Small intestine (tissue), 7 donors: Measurements from ENCODE around the gene PLA2G4A. TPM values are rescaled to one million over a fixed set of nuclear protein-coding genes. Genes with fewer than 3 reads are reported as not detected.

ENCODE experiments used
- DNase-seq, 2 donors: peaks; one replicate each; pipeline versions ENCODE4 v3.0.0 to v3.0.0-alpha.2; 2013
- FAIRE-seq: peaks from 2 replicates; lab custom pipeline; 2012; peaks lifted over from hg19 to GRCh38; lab: Jason Lieb, UNC
- H3K27ac ChIP-seq, 3 donors: one replicate each; pipeline ENCODE4 v1.5.1; 2013; ENCODE audit warnings: low read length in 2 of 3, mild to moderate bottlenecking in 2 of 3, control low read depth in 1 of 3, inconsistent platforms in 1 of 3, low read depth in 1 of 3, moderate library complexity in 1 of 3
- H3K27me3 ChIP-seq, 3 donors: one replicate each; pipeline ENCODE4 v1.6.1; 2013; ENCODE audit warnings: low read length in 3 of 3, inconsistent platforms in 1 of 3; ENCODE audit not compliant: control insufficient read depth in 3 of 3, insufficient read depth in 3 of 3
- H3K36me3 ChIP-seq, 3 donors: one replicate each; pipeline ENCODE4 v1.6.1; 2013; ENCODE audit warnings: low read length in 3 of 3, inconsistent platforms in 1 of 3, low read depth in 1 of 3, mild to moderate bottlenecking in 1 of 3, moderate library complexity in 1 of 3; ENCODE audit not compliant: control insufficient read depth in 3 of 3, insufficient read depth in 2 of 3
- H3K4me1 ChIP-seq, 3 donors: one replicate each; pipeline ENCODE4 v1.6.1; 2013; ENCODE audit warnings: low read length in 2 of 3, inconsistent platforms in 1 of 3, low read depth in 1 of 3, mild to moderate bottlenecking in 1 of 3, moderate library complexity in 1 of 3; ENCODE audit not compliant: control insufficient read depth in 3 of 3, insufficient read depth in 2 of 3
- H3K4me3 ChIP-seq, 3 donors: one replicate each; pipeline ENCODE4 v1.5.1; 2013; ENCODE audit warnings: low read length in 3 of 3, control low read depth in 1 of 3, inconsistent platforms in 1 of 3, low read depth in 1 of 3, mild to moderate bottlenecking in 1 of 3, moderate library complexity in 1 of 3
- H3K9me3 ChIP-seq, 2 donors: one replicate each; pipeline ENCODE4 v1.6.1; 2013; ENCODE audit warnings: low read depth in 1 of 2, low read length in 1 of 2; ENCODE audit not compliant: control insufficient read depth in 2 of 2, insufficient read depth in 1 of 2
- WGBS, 3 donors: extraction: QIAGEN DNeasy Blood & Tissue Kit; methylation state at CpG; one replicate each; pipeline ENCODE4 v1.1.7; 2013; 5-methylcytosine and 5-hydroxymethylcytosine counted together
- polyA plus RNA-seq, 4 donors: library from polyadenylated mRNA; stranded (reverse) in 3 of 4; unstranded in 1 of 4; fragments of 200-250 nt in 3 of 4; fragments of 120-200 nt in 1 of 4; gene quantifications; one replicate each; pipeline versions ENCODE4 v1.2.1 to v1.2.3, GENCODE V29; 2013
- donor health status: healthy with polysubstance abuse.
- donor health status: control.
- donor health status: control.
- donor health status: Bipolar disorder and iron deficiency.
- donor health status: healthy.

PLA2G4A gene
- polyA plus RNA-seq, 4 donors, result 11.3 to 22.8 (median 14.8) TPM

DNA sequence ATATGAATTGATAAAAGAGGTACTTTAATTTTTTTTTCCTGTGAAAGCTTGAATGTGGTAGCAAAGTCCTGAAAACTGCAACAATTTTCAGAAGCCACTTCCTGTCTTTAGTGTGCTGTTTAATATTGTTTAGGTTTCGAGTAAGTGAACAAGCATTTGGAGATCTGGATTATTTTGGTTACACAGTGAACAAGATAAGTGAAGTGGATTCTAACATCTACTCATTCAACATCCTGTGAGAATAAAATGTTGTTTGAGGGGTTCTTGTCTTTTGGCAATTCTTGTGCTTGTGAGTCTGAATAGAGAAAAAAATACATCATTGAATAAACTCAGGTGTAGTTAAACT is 35.2 kb upstream of the PLA2G4A start:
- FAIRE-seq, result no peak
- no peaks in the 10 kb centered on the region for H3K9me3 ChIP-seq
- DNase-seq, result no peak
- H3K36me3 ChIP-seq, result no peaks in the 10 kb centered on the region
- H3K4me3 ChIP-seq, result no peak overlapping the region
- H3K27ac ChIP-seq, result no peak overlapping the region
- H3K27me3 ChIP-seq, result no peaks in the 10 kb centered on the region
- WGBS, 3 donors, result 53 to 80% (median 74%) methylated on average over 1 of the region's 1 CpG
- no peaks in the 10 kb centered on the region for H3K4me1 ChIP-seq

DNA sequence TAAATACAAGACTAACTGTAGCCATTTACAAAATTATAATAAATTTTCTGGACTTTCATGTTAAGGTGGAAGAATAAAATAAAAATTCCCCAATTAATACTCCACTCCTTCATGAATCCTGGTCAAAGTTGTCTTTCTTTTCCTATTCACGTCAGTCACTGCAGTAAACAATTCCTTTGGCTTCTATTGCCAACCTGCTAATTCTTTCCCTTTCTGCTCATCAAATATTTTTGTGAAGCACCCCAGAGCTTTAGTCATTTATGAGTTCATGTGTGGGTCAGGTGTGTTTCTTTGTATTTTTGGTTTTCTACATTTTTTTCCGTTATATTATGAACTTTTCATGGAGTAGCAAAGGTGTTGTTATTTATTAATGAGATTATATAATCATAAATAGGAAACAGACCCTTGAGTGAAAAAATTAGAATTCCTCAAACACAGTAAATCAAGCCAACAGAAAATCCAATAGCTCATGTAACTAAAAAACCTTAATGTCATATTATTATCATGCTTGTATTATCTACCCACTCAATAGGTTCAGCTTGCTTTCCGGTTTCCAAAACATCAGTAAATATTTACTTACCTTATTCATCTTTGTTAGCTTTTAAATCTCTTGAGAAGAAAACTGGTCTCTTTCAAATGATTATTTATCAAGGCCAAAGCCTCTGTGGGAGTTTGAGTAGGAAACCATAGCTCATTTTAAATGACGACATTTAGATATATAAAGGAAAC is 29.6 kb upstream of the PLA2G4A start:
- Histone ChIP-seq H3K27ac (no peak overlapping the region), H3K9me3 (no peaks in the 10 kb centered on the region), H3K4me3 (no peak overlapping the region), H3K36me3 (no peaks in the 10 kb centered on the region), H3K27me3 (no peaks in the 10 kb centered on the region), H3K4me1 (no peaks in the 10 kb centered on the region)
- DNase-seq, result no peak
- no peak for FAIRE-seq
- 70 to 79% (median 77%) methylated on average over 4 of the region's 4 CpGs for WGBS, 3 donors

DNA sequence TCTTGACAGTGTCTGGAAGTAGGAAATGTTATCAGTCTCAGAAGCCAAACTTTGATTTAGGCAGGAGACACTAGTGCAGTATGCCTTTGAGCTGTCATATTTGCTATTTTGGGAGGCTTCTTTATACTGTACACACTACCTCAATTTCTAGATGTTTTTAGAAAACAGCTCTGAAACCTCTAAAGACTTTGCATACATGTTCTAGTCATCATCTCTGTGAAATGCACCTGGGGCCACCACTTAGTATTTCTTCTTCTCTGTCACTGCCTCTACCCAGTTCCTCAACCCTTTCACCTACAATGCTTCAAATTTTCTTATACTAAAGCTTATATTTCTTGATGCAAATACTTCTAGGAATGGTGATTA is 29.1 kb upstream of the PLA2G4A start:
- FAIRE-seq, result no peak
- DNase-seq, result no peak
- no peak overlapping the region for H3K27ac ChIP-seq

GRCh38 chr1:186802388-186802787 is 26.4 kb upstream of the PLA2G4A start:
- no peak overlapping the region for H3K27ac ChIP-seq
- H3K4me3 ChIP-seq, result no peak overlapping the region
- H3K4me1 ChIP-seq, result no peaks in the 10 kb centered on the region
- no peak for DNase-seq
- H3K9me3 ChIP-seq, result no peaks in the 10 kb centered on the region
- H3K27me3 ChIP-seq, result no peaks in the 10 kb centered on the region
- 61 to 89% (median 68%) methylated on average over 1 of the region's 1 CpG for WGBS, 3 donors
- no peaks in the 10 kb centered on the region for H3K36me3 ChIP-seq
- FAIRE-seq, result no peak

More for the DNA sequence above, 29.1 kb upstream of the PLA2G4A start:
- Histone ChIP-seq H3K27me3 (no peaks in the 10 kb centered on the region), H3K36me3 (no peaks in the 10 kb centered on the region), H3K4me3 (no peak overlapping the region), H3K9me3 (no peaks in the 10 kb centered on the region), H3K4me1 (no peaks in the 10 kb centered on the region)

DNA sequence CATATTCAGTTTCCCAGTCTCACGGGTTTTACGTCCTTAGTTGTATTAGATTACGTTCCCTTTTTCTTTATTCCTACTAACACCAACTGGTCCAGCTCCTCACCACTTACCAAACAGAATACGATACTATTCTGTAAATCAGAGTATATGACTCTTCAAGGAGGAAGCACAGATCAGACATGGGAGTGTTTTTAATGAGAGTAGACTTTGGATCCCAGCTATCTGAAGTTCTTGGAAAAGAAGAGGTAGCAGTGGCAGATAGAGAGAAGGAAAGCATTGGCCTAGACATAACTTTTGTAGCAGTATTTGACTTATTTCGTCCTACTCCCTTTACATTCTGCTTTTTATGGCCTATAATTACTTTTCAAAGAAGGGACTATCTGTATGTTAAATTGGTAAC is 24.1 kb upstream of the PLA2G4A start:
- Histone ChIP-seq H3K27ac (no peak overlapping the region), H3K4me1 (no peaks in the 10 kb centered on the region), H3K9me3 (no peaks in the 10 kb centered on the region), H3K36me3 (no peaks in the 10 kb centered on the region), H3K27me3 (no peaks in the 10 kb centered on the region), H3K4me3 (no peak overlapping the region)
- DNase-seq (peak; percentile 44 to 73), FAIRE-seq (no peak)
- WGBS, 3 donors, result 48 to 79% (median 69%) methylated on average over 5 of the region's 5 CpGs

- H3K27ac ChIP-seq, result no peak overlapping the region
- no peaks in the 10 kb centered on the region for H3K27me3 ChIP-seq
- FAIRE-seq, result no peak
- no peaks in the 10 kb centered on the region for H3K36me3 ChIP-seq
- DNase-seq, result no peak
- WGBS, 3 donors, result 73 to 82% (median 77%) methylated on average over 3 of the region's 3 CpGs
- H3K4me1 ChIP-seq, result no peaks in the 10 kb centered on the region
- H3K9me3 ChIP-seq, result no peaks in the 10 kb centered on the region
- no peak overlapping the region for H3K4me3 ChIP-seq
These were observed 22.3 kb upstream of the PLA2G4A start for GRCh38 chr1:186806477-186806876.

GRCh38 chr1:186807163-186807562 is 21.6 kb upstream of the PLA2G4A start:
- H3K36me3 ChIP-seq, result no peaks in the 10 kb centered on the region
- WGBS, 3 donors, result 91 to 96% (median 96%) methylated on average over 4 of the region's 4 CpGs
- no peaks in the 10 kb centered on the region for H3K4me1 ChIP-seq
- no peak for FAIRE-seq
- no peaks in the 10 kb centered on the region for H3K27me3 ChIP-seq
- DNase-seq, result no peak
- H3K9me3 ChIP-seq, result no peaks in the 10 kb centered on the region
- H3K27ac ChIP-seq, result no peak overlapping the region
- H3K4me3 ChIP-seq, result no peak overlapping the region

DNA sequence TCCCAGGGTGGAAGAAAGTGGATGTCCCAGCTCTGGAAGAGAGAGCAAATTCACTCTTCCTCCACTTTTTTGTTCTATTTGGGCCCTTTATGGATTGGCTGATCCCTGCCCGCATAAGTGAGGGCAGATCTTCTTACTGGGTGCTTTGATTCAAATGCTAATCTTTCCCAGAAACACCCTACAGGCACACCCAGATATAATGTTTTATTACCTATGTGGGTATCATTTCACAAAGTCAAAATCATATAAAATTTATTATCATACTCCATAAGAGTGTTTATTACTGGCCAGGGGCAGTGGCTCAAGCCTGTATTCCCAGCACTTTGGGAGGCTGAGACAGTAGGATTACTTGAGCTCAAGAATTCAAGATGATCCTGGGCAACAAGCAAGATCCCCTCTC is 16.9 kb upstream of the PLA2G4A start:
- no peaks in the 10 kb centered on the region for H3K9me3 ChIP-seq

DNA sequence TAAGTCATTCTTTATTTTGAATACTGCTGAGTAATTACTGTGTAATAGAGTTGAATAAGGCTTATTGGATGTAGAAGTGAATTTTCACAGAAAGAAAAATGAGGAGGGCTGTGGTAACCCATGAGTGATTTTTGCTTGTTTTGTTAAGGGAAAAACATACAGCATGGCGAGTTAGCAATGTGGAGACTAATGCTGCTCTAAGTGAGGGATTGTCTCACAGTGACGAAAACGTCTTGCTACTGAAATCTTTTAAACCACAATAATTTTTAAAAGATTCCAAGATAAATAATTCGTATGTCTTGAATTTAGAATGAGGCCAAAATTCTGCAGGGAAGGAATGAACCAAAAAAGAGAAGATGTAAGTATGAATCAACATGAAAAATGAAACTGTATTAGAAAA is 16.2 kb upstream of the PLA2G4A start:
- Histone ChIP-seq H3K9me3 (no peaks in the 10 kb centered on the region), H3K4me1 (no peaks in the 10 kb centered on the region), H3K27ac (no peak overlapping the region), H3K4me3 (no peak overlapping the region), H3K36me3 (no peaks in the 10 kb centered on the region), H3K27me3 (no peaks in the 10 kb centered on the region)
- DNase-seq (no peak), FAIRE-seq (no peak)
- WGBS, 3 donors, result 69 to 86% (median 77%) methylated on average over 4 of the region's 4 CpGs

More for the DNA sequence above, 16.9 kb upstream of the PLA2G4A start:
- H3K27me3 ChIP-seq, result no peaks in the 10 kb centered on the region
- 40 to 82% (median 57%) methylated on average over 1 of the region's 1 CpG for WGBS, 3 donors
- no peak for FAIRE-seq
- DNase-seq, result no peak
- no peak overlapping the region for H3K27ac ChIP-seq
- H3K4me3 ChIP-seq, result no peak overlapping the region
- H3K4me1 ChIP-seq, result no peaks in the 10 kb centered on the region
- H3K36me3 ChIP-seq, result no peaks in the 10 kb centered on the region
